Astrocyte of the cerebellum (primary cell): ENCODE results near the gene CFAP161.

Experiments
- DNase-seq: peaks from one replicate; pipeline ENCODE4 v3.0.0-alpha.2; 2011; ENCODE audit warnings: low read depth
- H3K4me3 ChIP-seq: 2 replicates; pipeline ENCODE4 v1.5.1; 2011; ENCODE audit warnings: mild to moderate bottlenecking, low read depth, low read length, moderate library complexity
- in situ Hi-C: cut with HindIII; loops from 2 replicates; pipeline ENCODE4 v1.10.0; 2017; ENCODE audit warnings: low sequenced_read_pairs
- TF ChIP-seq, protein P1 (sequence below): IDR thresholded peaks from 2 replicates; pipeline ENCODE4 v1.5.1; 2012; ENCODE audit warnings: low read length, low read depth, moderate library complexity, mild to moderate bottlenecking; ENCODE audit errors: missing control alignments

Gene CFAP161

DNA sequence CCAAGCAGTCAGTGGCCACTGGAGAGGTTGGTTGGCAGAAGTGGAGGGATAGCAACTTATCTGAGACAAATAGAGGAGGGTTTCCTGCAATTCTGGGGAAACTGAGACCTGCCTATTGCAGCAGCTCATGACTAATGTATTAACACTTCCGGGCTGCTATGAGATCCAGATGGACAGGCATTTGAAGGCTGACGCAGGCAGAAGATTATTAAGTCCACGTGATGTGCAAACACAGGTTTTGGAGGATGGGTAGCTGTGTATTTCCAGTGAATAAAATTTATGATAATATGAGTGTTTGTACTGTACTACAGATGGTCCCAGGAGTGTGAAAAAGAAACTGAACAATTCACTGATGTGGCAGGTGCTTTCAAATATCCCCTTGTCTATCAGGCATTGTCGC lies 28.5 kb upstream of the CFAP161 start:
- TF ChIP-seq, protein P1, sequence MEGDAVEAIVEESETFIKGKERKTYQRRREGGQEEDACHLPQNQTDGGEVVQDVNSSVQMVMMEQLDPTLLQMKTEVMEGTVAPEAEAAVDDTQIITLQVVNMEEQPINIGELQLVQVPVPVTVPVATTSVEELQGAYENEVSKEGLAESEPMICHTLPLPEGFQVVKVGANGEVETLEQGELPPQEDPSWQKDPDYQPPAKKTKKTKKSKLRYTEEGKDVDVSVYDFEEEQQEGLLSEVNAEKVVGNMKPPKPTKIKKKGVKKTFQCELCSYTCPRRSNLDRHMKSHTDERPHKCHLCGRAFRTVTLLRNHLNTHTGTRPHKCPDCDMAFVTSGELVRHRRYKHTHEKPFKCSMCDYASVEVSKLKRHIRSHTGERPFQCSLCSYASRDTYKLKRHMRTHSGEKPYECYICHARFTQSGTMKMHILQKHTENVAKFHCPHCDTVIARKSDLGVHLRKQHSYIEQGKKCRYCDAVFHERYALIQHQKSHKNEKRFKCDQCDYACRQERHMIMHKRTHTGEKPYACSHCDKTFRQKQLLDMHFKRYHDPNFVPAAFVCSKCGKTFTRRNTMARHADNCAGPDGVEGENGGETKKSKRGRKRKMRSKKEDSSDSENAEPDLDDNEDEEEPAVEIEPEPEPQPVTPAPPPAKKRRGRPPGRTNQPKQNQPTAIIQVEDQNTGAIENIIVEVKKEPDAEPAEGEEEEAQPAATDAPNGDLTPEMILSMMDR, result no peak
- in situ Hi-C loops, result no loop called here
- DNase-seq, result no peak
- no peak overlapping the region for H3K4me3 ChIP-seq

DNA sequence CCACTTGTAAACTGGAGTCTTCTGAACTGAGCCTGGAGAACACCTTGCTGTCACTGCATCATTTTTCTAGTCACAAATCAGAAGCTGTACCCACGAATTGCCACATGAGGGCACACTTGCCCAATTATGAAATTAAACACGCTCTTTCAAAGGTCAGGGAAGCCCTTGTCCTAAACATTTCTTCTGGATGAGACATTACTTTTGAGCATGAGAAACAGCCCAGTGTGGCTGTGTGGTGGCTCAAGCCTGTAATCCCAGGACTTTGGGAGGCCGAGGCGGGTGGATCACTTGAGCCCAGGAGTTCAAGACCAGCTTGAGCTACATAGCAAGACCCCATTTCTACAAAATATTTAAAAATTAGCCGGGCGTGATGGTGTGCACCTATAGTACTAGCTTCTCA lies 27.5 kb upstream of the CFAP161 start:
- DNase-seq, result peak; percentile 55
- in situ Hi-C loops, result no loop called here
- no peak overlapping the region for H3K4me3 ChIP-seq
- TF ChIP-seq, protein P1, result peak; percentile 72

DNA sequence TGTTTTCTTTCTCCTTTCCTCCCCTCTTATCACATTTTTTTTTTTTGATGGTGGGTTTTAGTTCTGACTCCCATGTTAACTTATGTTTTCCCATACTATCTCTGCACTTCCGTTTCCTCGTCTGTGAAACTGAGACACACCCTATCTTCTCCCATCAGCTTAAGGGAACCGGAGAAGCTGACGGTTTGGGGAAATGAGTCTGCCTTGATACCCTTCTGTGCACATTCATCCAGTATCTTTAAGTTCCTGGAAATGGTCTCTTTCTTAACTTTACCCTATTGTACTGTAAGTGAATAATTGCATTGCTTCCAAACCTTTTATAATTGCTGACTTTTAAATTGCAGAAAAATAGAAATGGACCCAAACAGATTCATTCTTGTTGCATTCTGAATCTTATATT lies 26.2 kb upstream of the CFAP161 start:
- in situ Hi-C loops, result no loop called here
- no peak overlapping the region for H3K4me3 ChIP-seq

DNA sequence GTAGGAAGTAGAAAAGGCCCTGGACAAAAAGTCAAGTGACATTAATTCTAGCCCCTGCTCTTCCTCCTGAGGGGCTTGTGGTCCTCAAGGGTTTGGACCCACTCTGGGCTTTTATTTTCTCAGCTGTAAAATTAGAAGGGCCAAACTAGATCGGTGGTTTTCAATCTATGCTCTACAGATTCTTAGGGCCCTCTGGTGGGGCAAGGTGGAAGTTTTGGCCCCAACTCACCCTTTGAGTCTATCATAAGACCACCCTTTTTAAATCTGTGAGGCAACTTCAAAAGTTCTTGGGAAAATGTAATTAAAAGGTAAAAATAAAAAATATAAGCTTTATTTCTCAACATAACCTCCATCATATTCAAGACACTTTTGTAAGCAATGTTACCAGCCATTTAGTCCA lies 25.6 kb upstream of the CFAP161 start:
- in situ Hi-C loops, result no loop called here
- no peak overlapping the region for H3K4me3 ChIP-seq
- no peak for DNase-seq
- TF ChIP-seq, protein P1, result peak; percentile 67

More for the DNA sequence above, 26.2 kb upstream of the CFAP161 start:
- TF ChIP-seq, protein P1, result no peak
- no peak for DNase-seq

DNA sequence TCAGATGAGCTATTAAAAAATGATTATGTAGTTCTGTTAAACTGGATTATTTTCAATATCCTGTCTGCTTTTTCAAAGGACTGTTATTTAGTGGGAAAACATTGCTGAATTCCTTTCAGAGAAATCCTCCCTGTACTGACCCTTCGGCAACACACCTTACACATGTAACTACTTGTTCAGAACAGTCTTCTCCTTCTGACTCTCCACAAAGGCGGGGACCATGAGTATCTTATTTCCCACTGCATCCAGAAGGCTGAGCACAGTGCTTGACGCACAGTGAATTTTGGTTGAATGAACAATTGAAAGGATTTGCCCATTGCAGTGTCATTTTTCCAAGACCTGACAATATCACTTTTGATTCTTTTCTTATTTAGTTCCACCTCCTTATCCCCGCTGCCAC lies 23.1 kb upstream of the CFAP161 start:
- in situ Hi-C loops, result no loop called here
- H3K4me3 ChIP-seq, result no peak overlapping the region
- DNase-seq, result no peak
- TF ChIP-seq, protein P1, result no peak

DNA sequence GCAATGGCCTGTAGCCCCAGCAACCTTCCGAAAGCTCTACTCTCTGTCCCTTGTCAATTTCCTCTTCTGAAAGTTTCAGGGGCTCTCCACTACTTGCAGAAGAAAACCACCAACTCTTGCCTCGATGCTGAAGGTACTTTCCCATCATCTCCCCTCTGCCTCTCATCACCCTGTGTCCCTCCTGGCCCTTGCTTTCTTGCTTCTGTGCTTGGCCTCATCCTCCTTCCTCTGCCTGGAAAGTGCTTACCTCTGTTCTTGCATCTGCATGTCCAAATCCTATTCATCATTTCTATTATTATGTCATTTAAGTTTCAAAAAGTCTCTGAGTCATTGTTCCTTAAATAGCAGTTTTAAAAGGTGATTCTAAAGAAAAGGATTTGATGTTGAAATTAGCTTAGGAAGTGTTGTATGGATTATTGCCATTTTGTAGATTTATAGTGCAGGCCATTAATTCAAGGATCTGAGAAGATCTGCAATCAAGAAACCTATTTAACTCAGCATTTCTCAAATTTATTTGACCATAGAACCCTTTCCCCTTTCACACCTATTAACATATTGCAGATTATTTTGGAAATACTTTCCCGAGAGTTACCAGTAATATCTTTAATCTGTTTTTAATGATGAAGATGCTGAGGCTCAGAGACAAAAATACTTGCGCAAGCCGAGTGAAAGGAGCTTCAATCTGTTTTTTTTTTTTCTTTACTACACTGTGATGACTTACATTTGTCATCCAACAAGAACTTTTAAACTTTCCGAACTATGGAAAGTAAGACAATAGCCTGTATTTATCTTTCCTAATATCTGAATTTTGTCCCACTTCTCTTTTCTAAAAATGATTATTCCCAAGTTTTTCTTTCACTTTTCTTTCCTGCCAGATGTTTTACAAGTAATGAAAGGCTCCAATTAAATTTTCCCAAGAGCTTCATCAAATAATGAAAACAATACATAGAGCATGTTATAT lies 22.3 kb upstream of the CFAP161 start:
- in situ Hi-C loops, result no loop called here
- TF ChIP-seq, protein P1, result no peak
- DNase-seq, result no peak
- no peak overlapping the region for H3K4me3 ChIP-seq
